ENCODE results near the gene F7. TPM values are rescaled to one million over a fixed set of nuclear protein-coding genes. Genes with fewer than 3 reads are reported as not detected.

Gene F7
- total RNA-seq, 1 experiment from 2014 or later: 0.26 TPM

- TF ChIP-seq FOXP4 (CRISPR knock-in tag; IDR thresholded peaks at IDR 0.05) (no peak), NFATC4 (CRISPR knock-in tag; IDR thresholded peaks at IDR 0.05) (no peak)
Measured at GRCh38 chr13:113076681-113077401, 28.8 kb upstream of the F7 start (continued).

GRCh38 chr13:113077566-113077952, 28.0 kb upstream of the F7 start:
- TF ChIP-seq ZBTB21 (CRISPR knock-in tag; IDR thresholded peaks at IDR 0.05; ENCODE audit: borderline replicate concordance): no peak
- H3K4me1 Mint-ChIP-seq: no peaks in the 10 kb centered on the region
- H3K4me3 Mint-ChIP-seq: no peak overlapping the region
- ATAC-seq (no peak), DNase-seq (ENCODE audit: low spot score) (no peak)
- no peaks in the 10 kb centered on the region for H3K9me3 Mint-ChIP-seq
- H3K27ac Mint-ChIP-seq: peak overlapping the region; percentile 83
- ChIA-PET POLR2A (no interaction called here), CTCF (interaction anchor here (1.5 to 3.4 kb wide), 2 partner anchors 8 to 48 kb away, joined by 4 to 17 read pairs; no protein-coding TSS in a partner anchor)
- no peaks in the 10 kb centered on the region for H3K27me3 Mint-ChIP-seq (ENCODE audit: low read depth)
- no peaks in the 10 kb centered on the region for H3K36me3 Mint-ChIP-seq

GRCh38 chr13:113077953-113078901, 27.4 kb upstream of the F7 start:
- peak overlapping the region; percentile 32; the same call in 1 of the 2 replicates for H3K27ac Mint-ChIP-seq
- POLR2A ChIA-PET: no interaction called here
- no peaks in the 10 kb centered on the region for H3K27me3 Mint-ChIP-seq (ENCODE audit: low read depth)
- TF ChIP-seq RORB (CRISPR knock-in tag; IDR thresholded peaks at IDR 0.05) (no peak), CTCF (IDR thresholded peaks at IDR 0.05) (no peak), NFYB (CRISPR knock-in tag; conservative IDR thresholded peaks at IDR 0.05; ENCODE audit: low read depth) (no peak), NFATC4 (CRISPR knock-in tag; IDR thresholded peaks at IDR 0.05) (no peak), ATF2 (CRISPR knock-in tag; IDR thresholded peaks at IDR 0.05; ENCODE audit: borderline replicate concordance, low read depth) (no peak), JAZF1 (CRISPR knock-in tag; IDR thresholded peaks at IDR 0.05) (no peak), SP1 (CRISPR knock-in tag; conservative IDR thresholded peaks at IDR 0.05) (no peak), GTF2I (CRISPR knock-in tag; conservative IDR thresholded peaks at IDR 0.05) (no peak), NR3C1 (CRISPR knock-in tag; conservative IDR thresholded peaks at IDR 0.05; ENCODE audit: low read depth) (no peak), FOXK1 (CRISPR knock-in tag; IDR thresholded peaks at IDR 0.05) (no peak)
- ATAC-seq (no peak), DNase-seq (ENCODE audit: low spot score) (no peak)
- no peaks in the 10 kb centered on the region for H3K9me3 Mint-ChIP-seq
- H3K36me3 Mint-ChIP-seq: no peaks in the 10 kb centered on the region
- H3K4me3 Mint-ChIP-seq: no peak overlapping the region
- CTCF ChIA-PET: interaction anchor here (1.5 to 3.4 kb wide), 2 partner anchors 7 to 48 kb away, joined by 4 to 17 read pairs; no protein-coding TSS in a partner anchor
- no peaks in the 10 kb centered on the region for H3K4me1 Mint-ChIP-seq

All from WTC11 (cell line).